ENCODE measurements around the gene ITPRID1. TPM values are rescaled to one million over a fixed set of nuclear protein-coding genes. Genes with fewer than 3 reads are reported as not detected.

The ITPRID1 gene
- total and polyA plus RNA-seq, 12 donors: not detected

- TF ChIP-seq CTCF (IDR thresholded peaks at IDR 0.05): no peak
- ATAC-seq: peak in 4 of 8 donors; percentile 4 to 73 (median 56)
- H3K27ac ChIP-seq: no peak overlapping the region
Measured at GRCh38 chr7:31695859-31696614, 182.1 kb downstream of the ITPRID1 start.

DNA sequence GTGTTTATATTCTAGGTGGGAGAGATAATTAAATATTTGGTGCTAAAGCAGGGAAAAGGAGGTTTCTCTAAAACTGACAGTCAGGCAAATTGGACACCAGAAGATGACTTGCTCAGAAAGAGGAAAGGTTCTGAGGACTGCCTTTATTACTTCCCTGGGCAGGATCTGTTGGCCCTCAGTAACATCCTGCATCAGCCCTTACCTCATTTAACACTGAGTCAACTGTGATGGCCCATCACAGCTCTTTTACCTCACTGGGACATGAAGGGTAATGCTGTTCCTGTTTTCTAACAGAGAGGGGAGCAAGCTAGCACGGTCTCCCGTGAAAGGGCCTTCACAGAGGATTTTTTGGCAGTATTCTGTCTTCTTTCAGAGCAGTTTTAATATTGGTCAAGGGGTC is 185.2 kb downstream of the ITPRID1 start:
- no peaks in the 10 kb centered on the region for H3K36me3 ChIP-seq
- peaks cover 0 to 8% (median 0%) of the 10 kb centered on the region in 9 donors for H3K4me1 ChIP-seq
- no peaks in the 10 kb centered on the region for H3K27me3 ChIP-seq
- intact Hi-C loops (cut with DNase I): no loop called here
- no peak for TF ChIP-seq CTCF (IDR thresholded peaks at IDR 0.05)
- DNase-seq (no peak), ATAC-seq (no peak)
- H3K9me3 ChIP-seq: no peaks in the 10 kb centered on the region
- WGBS, 2 donors: 65 to 69% methylated on average over 2 of the region's 2 CpGs
- H3K27ac ChIP-seq: no peak overlapping the region
- no peak overlapping the region for H3K4me3 ChIP-seq

More at GRCh38 chr7:31695859-31696614, 182.1 kb downstream of the ITPRID1 start:
- peaks cover 0 to 8% (median 0%) of the 10 kb centered on the region in 9 donors for H3K4me1 ChIP-seq
- H3K27me3 ChIP-seq: no peaks in the 10 kb centered on the region
- H3K9me3 ChIP-seq: no peaks in the 10 kb centered on the region
- WGBS, 2 donors: 66% methylated on average over 6 of the region's 6 CpGs
- H3K4me3 ChIP-seq: no peak overlapping the region
- intact Hi-C loops (cut with DNase I): no loop called here
- DNase-seq: no peak
- no peaks in the 10 kb centered on the region for H3K36me3 ChIP-seq

- H3K4me1 ChIP-seq: no peaks in the 10 kb centered on the region
- no peaks in the 10 kb centered on the region for H3K27me3 ChIP-seq
- DNase-seq: no peak
- H3K9me3 ChIP-seq: no peaks in the 10 kb centered on the region
- intact Hi-C loops (cut with DNase I): no loop called here
- no peaks in the 10 kb centered on the region for H3K36me3 ChIP-seq
- TF ChIP-seq CTCF (IDR thresholded peaks at IDR 0.05): no peak
- WGBS, 2 donors: 78 to 87% methylated on average over 3 of the region's 3 CpGs
- no peak for ATAC-seq
- H3K27ac ChIP-seq: no peak overlapping the region
- H3K4me3 ChIP-seq: no peak overlapping the region
Measured at GRCh38 chr7:31702354-31702753, 188.5 kb downstream of the ITPRID1 start.

DNA sequence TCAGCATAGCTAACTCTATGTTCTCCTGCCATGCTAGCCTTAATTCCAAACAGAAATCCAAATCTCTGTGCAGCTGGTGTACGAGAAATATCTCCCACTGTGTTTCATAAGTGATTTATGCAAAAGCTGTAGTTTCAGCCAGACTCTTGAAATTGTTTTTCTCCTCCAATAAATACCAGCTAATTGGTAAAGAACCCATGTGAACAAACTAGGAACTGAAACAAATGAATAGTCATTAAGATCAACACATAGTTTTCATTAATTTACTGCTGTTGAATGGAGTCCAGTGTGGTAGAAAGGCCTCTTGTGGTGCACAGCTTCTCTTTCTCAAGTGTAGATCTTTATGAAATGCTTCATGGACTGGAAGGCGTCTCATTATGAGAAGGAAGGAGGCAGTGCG is 191.5 kb downstream of the ITPRID1 start:
- Histone ChIP-seq H3K9me3 (no peaks in the 10 kb centered on the region), H3K27me3 (no peaks in the 10 kb centered on the region), H3K4me3 (no peak overlapping the region), H3K27ac (no peak overlapping the region), H3K36me3 (no peaks in the 10 kb centered on the region), H3K4me1 (no peaks in the 10 kb centered on the region)
- DNase-seq (no peak), ATAC-seq (no peak)
- intact Hi-C loops (cut with DNase I): no loop called here
- WGBS, 2 donors: 84 to 90% methylated on average over 3 of the region's 3 CpGs
- TF ChIP-seq CTCF (IDR thresholded peaks at IDR 0.05): no peak

Measured in heart right ventricle (tissue), 16 donors.